COR-L47 (cell line): ENCODE measurements around the gene FAM174A.

Experiments
- DNase-seq: peaks from one replicate; lab custom pipeline; 2025; lab: John Stamatoyannopoulos, UW

Gene FAM174A

DNA sequence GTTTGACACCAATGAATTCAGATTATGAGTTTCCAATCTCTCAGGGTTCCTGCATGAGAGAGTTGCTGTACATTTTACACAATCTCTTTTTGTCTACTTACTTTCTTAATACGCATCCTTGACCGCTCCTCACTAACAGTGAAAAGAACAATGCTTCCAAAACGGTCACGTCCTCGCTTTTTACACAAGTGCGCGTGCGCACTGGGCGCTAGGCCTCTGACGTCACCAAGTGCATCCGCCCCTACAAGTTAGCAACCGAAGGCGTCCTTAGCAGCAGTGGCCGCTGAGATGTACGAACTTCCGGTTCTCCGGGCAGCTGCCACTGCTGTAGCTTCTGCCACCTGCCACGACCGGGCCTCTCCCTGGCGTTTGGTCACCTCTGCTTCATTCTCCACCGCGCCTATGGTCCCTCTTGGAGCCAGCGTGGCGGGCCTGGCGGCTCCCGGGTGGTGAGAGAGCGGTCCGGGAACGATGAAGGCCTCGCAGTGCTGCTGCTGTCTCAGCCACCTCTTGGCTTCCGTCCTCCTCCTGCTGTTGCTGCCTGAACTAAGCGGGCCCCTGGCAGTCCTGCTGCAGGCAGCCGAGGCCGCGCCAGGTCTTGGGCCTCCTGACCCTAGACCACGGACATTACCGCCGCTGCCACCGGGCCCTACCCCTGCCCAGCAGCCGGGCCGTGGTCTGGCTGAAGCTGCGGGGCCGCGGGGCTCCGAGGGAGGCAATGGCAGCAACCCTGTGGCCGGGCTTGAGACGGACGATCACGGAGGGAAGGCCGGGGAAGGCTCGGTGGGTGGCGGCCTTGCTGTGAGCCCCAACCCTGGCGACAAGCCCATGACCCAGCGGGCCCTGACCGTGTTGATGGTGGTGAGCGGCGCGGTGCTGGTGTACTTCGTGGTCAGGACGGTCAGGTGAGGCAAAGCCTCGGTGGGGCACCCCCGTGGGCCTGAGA, at the start of gene FAM174A:
FAM174A (plus strand) TSS at position 315 of the 946 bp plus-strand sequence; CDS start at position 472, 157 bp downstream.
- DNase-seq, result peak; percentile 95

DNA sequence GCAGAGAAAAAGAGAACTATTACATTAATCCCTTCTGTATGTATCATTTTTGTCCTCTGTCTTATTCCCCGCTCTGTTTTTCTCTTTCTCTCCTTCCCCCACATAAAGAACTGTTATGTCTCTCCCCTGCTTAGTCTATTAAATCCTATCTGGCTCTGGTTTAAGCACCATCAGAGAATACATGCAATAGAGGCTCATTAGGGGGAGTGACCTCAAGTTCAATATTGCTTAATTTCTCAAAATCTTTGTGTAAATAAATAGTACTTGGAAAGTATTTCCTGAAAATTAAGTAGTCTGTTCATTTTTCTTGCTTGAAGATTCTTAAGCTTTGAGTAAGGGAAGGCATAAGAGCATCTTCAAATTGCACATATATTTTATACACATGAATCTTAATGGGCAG, 41.2 kb upstream of the FAM174A start:
- DNase-seq, result no peak

DNA sequence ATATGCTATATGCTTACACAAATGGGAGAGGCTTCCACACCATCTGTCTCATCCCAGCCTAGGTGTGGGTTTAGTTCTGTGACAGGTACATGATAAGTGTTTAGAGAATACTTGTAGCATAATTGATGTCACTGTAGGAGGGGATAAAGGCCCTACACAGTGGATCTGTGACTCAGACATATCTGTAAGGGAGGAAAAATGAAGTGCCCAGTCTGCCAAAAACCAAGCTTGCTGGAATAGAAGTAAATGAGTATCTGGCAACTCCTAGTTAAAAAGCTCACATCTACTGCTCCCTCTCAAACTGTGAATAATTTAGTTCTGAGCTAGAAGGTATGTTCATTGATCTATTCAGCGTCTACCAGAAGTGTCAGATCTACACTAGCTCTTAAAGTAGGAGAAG, 38.9 kb upstream of the FAM174A start:
- no peak for DNase-seq

DNA sequence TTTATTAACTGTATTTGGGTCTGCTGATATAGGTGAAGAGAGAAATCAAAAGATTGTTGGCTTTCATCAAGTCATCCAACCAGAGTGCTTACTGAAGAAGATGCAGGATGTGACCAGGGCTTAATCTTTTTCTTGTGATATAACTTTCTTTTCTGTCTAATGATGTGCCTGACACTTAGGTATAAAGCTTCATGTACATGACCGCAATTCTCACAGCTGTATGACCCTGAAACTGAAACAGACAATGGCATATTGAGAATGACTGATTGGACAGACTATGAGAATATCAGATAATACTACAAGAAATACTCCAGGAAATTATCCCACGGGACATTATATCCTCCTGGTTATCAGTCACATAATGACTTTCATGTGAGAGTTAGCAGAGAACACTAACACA, 32.5 kb upstream of the FAM174A start:
- DNase-seq, result no peak

DNA sequence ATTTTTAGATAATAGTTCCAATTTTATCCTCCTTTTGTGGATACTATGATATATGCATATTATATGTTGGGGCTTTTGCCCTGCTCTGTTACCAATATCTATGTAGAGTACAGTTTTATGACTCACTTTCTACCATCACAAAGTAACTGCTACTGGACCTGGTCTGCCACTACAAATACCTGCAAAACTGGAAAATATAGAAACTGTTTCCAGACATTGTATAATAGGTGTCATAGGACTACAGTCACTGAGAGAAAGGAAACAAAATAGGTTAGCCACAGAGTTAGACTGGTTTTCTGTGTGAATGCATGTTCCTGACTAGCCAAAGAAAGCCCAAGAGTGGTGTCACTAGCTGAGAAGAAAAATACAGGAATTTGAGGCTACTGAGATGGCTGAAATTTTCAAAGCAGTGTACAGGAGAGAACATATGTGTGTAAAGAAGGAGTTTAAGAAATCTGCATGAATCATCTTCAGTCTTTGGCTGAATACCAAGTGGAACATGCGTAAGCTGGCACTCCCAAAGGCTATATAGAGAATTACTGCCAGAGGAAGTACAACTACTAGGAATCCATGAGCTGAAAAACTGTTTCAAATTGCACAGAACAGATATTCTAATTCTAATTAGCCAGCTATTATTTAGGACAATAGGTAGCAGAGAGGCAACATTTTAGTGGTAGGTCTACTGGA, 29.0 kb upstream of the FAM174A start:
- DNase-seq, result no peak

DNA sequence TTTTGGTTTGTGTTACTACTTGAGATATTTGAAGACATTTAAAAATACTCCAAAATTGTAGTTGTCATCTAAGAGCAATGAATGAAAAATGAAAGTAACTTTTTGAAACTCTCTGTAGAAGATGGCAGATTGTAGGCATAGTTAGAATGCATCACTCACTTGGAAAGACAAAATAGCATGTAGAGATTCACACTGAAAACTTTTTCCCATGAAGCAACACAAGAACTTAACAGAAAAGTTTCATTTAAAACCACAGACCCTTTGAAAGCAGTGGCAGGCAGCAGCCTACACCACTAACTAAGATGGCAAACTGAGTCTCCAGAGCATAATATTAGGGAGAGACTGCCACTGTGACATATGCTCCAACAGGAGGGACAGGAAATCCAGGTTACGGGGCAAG, 18.9 kb upstream of the FAM174A start:
- DNase-seq, result no peak

DNA sequence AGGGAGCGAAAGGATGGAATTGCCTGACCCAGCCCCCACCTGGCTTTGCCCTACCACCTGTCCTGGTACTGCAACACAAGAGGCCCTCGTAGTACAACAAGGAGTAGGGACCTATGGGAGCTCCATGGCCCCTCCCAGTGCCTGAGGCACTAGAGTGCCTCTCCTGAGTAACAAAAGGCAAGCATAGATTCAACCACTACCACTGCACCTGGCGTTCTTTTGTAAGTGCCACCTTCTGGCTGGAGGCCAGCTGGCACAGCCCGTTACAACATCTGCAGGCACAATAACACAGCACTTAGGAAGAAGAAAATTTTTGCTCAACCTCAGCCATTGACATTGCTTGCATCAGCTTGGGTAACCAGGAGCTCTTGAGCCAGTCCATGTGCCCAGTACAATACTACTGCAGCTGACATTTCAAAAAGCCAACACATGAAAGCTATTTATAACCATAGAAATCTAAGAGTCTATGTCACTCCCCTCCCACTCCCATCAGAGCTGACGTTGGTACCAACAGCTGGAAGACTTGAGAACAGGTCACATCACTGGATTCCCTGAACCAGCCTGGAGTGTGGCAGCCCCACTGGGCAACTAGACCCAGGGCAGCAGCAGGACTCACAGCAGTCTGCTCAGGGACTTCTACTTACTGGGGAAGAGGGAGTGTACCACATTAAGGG, 17.7 kb upstream of the FAM174A start:
- DNase-seq, result peak; percentile 97

DNA sequence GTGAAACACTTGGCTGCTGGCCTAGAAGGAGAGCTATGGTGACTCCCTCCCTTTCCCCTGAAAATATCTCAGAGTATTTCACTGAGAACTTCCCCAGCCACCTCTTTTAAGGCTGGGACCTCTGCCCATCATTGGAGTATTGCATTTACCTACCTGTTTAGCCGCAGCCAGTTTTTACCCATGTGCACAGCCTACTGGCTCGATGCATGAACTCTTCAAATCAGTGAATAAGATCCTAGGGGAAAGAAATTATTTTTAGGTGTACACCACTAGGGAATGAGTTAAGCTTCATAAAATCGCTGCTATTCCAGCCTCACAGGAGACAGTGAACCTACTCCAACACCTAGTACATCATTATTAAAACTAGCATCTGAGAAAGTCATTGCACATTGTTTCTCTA, 16.8 kb upstream of the FAM174A start:
- no peak for DNase-seq

DNA sequence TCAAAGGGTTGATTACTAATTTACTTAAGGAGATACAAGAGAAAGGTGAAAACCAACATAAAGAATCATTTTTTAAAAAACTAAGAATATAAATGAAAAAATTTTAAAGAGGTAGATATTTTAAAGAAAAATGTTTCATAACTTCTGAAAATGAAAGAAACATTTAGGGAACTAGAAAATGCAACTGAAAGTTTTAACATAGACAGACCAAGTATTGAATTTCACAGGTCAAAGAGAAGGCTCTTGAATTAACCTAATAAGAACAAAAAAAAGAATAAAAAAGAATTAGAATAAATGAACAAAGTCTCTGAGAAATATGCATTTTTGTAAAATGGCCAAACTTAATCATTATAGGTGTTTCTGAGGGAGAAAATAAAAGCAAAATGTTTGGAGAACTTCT, 16.1 kb upstream of the FAM174A start:
- DNase-seq, result no peak

DNA sequence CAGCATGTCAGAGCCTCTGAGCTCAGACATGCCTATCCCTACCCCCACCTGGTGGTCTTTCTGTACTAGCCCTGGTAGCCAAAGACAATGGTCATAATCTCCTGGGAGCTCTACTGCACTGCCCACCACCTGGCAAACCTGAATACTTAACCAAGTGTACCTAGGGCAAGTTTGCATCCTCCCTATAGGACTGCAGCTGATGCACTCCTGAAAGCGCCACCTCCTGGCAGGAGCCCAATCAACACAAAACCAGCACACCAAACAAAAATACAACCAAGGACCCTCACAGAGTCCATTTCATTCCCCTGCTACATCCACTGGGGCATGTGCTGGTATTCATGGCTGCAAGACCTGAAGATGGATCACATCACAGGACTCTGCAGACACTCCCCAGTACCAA, 14.8 kb upstream of the FAM174A start:
- DNase-seq, result no peak

DNA sequence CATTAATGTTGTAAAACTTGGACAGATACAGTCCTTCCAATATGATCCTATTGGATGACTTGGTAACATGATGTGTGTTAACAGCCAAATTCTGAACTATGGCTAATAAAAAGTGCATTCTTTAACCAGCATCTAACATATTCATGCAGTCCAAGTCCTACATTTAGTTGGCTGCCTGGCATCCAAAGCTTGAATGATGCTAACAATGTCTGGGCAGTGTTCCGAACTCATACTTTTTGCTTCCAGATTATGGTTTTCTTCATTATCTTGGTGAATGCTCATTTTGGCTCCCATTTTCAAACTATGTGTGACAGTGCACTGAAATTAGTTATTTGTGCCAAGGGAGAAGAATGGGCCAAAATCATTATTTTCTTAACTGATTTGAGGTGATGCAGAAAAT, 2.8 kb downstream of the FAM174A start:
- DNase-seq, result no peak

DNA sequence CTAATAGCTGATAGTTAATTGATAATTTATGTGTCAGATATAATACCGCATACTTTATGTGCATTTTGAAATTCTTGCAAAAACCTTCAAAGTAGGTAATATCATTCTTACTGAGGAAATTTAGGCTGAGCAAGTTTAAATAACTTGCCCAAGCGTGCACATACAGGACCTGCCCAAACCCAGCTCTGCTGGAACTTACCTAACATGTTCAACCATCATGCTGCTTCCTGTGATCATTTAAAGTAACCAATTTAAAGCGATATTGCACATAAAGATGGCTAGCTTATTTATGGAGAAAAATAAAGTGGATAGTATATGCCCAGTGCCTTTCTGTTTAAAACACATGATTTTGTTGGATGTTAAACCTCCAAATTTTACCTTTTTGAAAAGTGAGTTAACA, 4.3 kb downstream of the FAM174A start:
- DNase-seq, result no peak

DNA sequence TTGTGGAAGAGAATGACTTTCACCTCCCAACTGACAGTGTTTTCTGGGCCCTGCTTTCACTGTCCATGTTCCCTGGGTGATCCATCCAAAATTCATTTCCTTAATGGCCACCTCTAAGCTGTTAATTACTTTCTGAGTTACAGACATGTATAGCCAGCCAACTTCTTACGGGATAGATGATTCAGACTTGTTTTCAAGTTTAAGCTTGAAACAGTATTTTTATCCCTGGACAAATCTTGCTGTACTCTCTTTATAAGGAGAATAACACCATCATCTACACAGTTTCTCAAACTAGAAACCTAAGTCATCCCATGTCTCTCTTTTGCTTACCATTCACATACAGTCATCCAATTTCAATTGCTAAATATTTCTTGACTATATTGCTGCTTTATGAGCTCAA, 6.9 kb downstream of the FAM174A start:
- DNase-seq, result no peak

DNA sequence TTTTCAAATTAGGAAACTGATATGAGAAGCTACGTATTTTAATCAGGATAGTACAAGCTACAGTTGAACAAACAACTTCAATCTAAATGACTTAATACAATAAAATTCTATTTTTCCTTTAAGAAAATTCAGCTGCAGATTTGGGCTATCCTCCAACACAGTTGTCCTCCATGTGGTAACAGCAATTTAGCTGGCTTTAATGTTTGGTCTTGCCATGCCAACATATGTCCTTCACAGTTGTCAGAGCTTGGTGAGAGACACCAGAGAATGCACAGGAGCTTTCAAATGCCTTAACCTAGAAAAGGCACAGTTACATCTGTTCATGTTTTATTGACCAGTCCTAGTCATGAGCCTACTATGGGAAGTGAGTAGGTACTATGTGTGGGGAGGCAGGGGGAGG, 10.8 kb downstream of the FAM174A start:
- DNase-seq, result no peak

DNA sequence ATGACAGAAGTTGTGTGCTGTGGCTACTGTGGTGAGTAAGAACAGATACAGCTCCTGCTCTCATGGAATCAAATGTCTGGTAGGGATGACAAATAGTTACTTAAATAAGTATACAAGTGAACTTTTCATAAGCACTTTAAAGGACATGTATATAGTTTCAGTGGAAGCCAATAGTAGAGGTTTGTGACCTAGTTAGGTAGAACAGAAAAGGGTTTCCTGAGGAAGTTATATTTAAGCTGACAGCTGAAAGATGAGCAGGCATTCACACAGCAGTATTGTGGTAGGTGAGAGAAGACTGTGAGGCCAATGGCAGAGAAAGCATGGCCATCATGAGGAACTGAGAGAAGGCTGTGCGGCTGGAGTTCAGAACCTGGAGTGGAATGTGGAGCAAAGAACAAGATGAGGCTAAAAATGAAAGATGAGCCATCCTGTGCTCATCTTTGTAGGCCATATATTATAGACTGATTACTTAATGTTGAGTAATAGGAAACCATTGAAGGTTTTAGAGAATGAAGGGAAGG, 15.4 kb downstream of the FAM174A start:
- DNase-seq, result no peak

DNA sequence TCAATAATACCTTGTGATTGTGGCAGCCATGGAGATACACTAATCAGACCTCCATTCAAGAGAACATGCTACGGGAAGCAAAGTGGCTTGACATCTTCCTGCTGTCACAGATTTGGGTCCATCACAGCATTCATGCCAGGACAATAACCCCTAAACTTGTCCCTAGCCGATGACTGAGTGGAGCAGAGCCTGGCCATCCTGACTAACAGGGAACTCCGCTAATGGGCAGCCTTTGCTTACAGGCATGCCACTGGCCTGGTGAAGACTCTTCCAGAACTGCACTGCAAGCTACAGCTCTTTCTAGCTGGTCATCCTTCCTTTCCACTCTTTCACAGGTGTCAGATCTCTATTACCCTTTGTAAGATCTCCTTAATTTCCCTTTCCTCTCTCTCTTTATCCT, 16.0 kb downstream of the FAM174A start:
- DNase-seq, result no peak

DNA sequence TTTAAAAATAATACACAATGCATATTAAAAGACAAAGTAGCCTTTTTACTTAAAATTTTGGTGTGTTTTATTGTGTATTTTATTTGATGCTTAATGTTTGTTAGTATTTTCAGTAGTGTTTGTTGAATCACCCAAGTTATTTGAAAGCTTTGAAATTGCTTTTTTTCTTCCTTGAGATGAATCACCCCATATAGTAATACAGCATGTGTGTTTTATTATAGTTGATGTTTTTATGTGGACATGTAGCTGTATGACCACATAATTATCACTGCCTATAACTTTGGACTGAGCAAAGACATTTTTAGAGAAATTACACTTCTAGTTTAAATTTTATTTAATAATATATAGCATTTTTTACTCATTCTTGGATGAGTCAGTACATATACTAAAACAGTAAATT, 18.0 kb downstream of the FAM174A start:
- DNase-seq, result no peak

DNA sequence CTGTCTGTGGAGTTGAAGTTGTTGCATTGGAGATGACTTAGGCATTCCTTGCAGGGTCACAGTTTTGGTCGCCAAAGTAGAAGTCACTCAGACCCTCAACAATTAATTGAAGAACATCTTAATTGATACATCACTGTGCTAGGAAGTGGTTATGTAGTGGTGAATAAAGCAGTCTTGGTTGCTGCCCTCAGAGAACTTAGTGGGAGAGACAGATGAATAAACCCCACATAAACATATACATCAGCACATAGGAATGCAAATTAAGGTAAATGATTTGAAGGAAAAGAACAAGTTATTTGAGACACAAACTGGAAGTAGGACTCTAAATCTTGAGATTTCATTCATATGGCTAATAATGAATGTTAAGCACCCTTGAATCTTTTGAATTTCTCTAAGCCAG, 25.7 kb downstream of the FAM174A start:
- no peak for DNase-seq

DNA sequence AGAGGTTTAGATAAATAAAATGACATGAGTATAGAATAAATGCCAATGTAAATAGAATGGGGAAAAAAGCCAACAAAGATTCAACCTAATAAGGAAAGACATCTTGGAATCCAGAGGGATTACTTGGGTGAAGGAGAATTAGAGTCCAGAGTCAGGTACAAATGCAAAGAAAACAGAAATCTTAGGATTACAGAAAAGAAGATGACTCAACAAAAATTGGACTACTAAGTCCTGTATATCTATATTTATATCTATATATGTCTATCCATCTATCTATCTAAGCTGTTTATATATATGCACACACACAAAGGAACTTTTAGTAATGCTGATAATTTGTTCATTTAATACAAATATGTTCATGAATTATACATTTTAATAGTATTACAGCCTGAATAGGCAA, 27.6 kb downstream of the FAM174A start:
- DNase-seq, result no peak

DNA sequence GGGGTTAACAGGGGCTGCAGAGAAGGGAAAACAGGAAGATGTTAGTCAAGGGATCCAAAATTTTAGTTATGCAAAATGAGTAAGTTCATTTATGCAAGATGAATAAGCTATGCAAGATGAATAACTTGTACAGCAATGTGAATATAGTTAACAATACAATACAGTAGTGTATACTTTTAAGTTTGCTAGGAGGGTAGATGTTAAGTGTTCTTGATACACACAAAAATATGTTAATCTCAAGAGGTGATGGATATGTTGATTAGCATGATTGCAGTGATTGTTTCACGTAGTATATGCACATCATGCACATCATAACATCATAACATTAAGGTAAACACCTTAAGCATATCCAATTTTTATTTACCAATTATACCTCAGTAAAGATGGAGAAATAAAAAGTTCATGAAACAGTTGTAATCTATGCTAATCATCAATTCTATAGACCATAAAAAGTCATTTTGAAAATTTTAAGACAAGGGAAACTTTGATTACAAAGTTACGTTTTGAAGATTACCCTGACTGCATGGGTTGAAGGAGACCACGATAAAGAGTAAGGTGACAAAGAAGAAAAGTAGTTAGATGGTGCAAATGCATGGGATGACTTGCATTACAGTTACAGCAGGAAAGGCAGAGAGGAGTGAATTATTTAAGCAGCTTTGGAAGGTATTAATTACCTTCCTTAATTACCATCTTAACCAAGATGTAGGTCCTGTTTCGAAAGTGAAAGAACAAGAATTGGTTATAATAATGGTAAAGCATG, 31.4 kb downstream of the FAM174A start:
- no peak for DNase-seq

DNA sequence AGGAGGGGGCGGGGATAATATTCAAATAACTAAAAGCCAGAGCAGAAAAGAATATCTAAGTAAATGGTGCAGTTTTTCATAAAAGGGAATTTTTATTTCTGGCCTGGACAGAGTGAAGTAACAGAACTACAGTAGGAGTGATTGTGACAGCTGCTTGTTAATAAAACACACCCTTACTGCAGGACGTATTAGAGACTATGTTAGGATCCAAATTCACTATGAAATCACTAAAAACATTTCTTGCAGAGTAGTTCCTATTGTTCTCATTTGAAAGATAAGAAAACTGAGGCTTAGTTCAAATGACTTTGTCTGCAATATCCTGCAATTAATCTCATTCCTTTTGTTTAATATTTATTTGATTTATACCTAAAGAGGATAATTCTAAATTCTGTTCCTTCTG, 39.5 kb downstream of the FAM174A start:
- DNase-seq, result no peak

DNA sequence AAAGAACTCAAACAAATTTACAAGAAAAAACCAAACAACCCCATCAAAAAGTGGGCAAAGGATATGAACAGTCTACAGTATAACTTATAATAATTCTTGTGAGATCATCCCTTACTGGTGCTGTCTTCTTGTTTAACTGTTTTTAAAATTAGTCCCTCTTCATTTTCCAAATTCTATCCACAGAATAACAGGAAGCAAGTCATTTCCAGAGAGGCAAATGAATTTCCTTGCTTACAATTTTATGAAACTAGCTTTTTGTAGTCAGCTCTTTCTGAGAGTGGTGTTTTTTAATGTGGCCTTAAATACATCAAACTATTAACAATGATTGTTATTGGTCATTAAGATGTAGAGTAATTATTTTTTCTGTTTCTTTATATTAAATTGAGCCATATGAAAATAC, 40.6 kb downstream of the FAM174A start:
- DNase-seq, result no peak
